HepG2 (cell line): ENCODE measurements around the gene NLRX1.

Experiments used
- AFF4 ChIP-seq: sonication (generic); formaldehyde crosslinking; IDR thresholded peaks from 2 replicates; pipeline ENCODE4 v1.4.0; 2020; ENCODE audit warnings: missing genetic modification reagents
- ATF2 ChIP-seq: sonication (generic); formaldehyde crosslinking; IDR thresholded peaks from 2 replicates; pipeline ENCODE4 v1.4.0; 2020; ENCODE audit warnings: missing genetic modification reagents
- FOXO4 ChIP-seq: sonication (generic); formaldehyde crosslinking; conservative IDR thresholded peaks from 2 replicates; pipeline ENCODE4 v1.8.1; 2023; ENCODE audit warnings: missing genetic modification reagents
- HOMEZ ChIP-seq: IDR thresholded peaks from 2 replicates; pipeline ENCODE4 v1.6.1; 2016; ENCODE audit warnings: low read depth
- TRIM24 ChIP-seq: sonication (generic); formaldehyde crosslinking; IDR thresholded peaks from 2 replicates; pipeline ENCODE4 v1.8.0; 2022; ENCODE audit warnings: mild to moderate bottlenecking, missing genetic modification reagents
- YY1 ChIP-seq: IDR thresholded peaks from 2 replicates; pipeline ENCODE4 v1.6.1; 2011; ENCODE audit warnings: low read length, low read depth, moderate library complexity, mild to moderate bottlenecking; ENCODE audit not compliant: insufficient read depth, insufficient replicate concordance
- ZBTB42 ChIP-seq: sonication (generic); formaldehyde crosslinking; IDR thresholded peaks from 2 replicates; pipeline ENCODE4 v1.5.0; 2020; ENCODE audit warnings: mild to moderate bottlenecking, missing genetic modification reagents
- ZNF737 ChIP-seq: sonication (generic); formaldehyde crosslinking; IDR thresholded peaks from 2 replicates; pipeline ENCODE4 v1.5.0; 2020; ENCODE audit warnings: missing genetic modification reagents, mild to moderate bottlenecking, borderline replicate concordance
- ZNF878 ChIP-seq: sonication (generic); formaldehyde crosslinking; IDR thresholded peaks from 2 replicates; pipeline ENCODE4 v1.8.1; 2023; ENCODE audit warnings: mild to moderate bottlenecking, missing genetic modification reagents, moderate library complexity

GRCh38 chr11:119181677-119182412 lies 13.3 kb downstream of the NLRX1 start:
- TF ChIP-seq FOXO4 (CRISPR knock-in tag) (no peak), AFF4 (CRISPR knock-in tag) (no peak), ZNF737 (CRISPR knock-in tag) (no peak), YY1 (no peak), ZBTB42 (CRISPR knock-in tag) (no peak), ZNF878 (CRISPR knock-in tag) (no peak), TRIM24 (CRISPR knock-in tag) (no peak), ATF2 (CRISPR knock-in tag) (no peak), HOMEZ (CRISPR knock-in tag) (no peak)
